GM18858 (cell line): ENCODE data around the gene ALG2.

Source experiments
- ATAC-seq: cut with Tn5 transposase; IDR thresholded peaks from one replicate; pipeline ENCODE4 v1.9.1; 2021; ENCODE audit not compliant: unreplicated experiment

Gene ALG2

GRCh38 chr9:99173570-99174504 is 47.9 kb downstream of the ALG2 start:
- peak; percentile 74 for ATAC-seq

- no peak for ATAC-seq
Observed at GRCh38 chr9:99172124-99173091, 49.3 kb downstream of the ALG2 start.

- no peak for ATAC-seq
Observed at GRCh38 chr9:99171225-99172123, 50.3 kb downstream of the ALG2 start.

GRCh38 chr9:99169982-99170761 is 51.6 kb downstream of the ALG2 start:
- no peak for ATAC-seq

- ATAC-seq = no peak
Observed at GRCh38 chr9:99169086-99169485, 52.7 kb downstream of the ALG2 start.

GRCh38 chr9:99167694-99168093 is 54.0 kb downstream of the ALG2 start:
- no peak for ATAC-seq

- ATAC-seq = no peak
Observed at GRCh38 chr9:99167119-99167518, 54.6 kb downstream of the ALG2 start.
